Measurements from ENCODE around the gene TDP1. TPM values are rescaled to one million over a fixed set of nuclear protein-coding genes. Genes with fewer than 3 reads are reported as not detected.

Gene TDP1
- total and polyA plus RNA-seq, 9 of the 15 experiments (the other 6 are each of a cell fraction or from before 2014, with no cell fraction given): 21.4 to 41.6 (median 32.3) TPM

DNA sequence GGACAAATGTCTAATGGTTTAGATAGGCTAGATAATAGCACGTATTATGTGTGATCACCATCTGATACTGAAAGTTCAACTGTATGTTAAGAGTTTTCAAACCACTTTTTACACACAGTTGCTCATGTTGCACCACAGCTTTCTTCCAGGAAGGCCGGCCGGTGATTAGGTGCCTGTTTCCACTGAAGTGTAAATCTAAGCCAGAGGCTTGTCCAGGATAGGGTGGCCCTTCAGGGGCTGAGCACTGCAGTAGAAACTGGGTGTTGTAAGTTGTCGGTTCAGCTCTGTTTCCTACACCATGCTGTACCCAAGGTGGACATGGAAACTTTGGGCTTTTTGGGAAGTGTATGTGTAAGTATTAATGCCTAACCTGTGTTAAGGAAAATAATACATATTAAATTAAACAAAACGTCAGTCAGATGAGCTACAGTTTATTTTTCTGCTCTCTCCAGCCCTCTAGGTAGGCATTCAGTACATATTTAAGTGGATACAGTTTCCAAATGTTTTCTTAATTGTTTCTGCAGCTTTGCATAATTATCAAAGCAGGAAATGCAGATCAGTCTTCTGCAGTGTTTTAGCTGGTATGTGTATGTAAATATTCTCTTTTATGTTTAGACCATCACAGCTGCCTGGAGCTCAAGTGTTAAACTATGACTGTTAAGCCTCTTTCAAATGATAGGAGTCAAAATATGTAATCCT lies 30.9 kb downstream of the TDP1 start:
- in situ Hi-C loops (cut with MboI): no loop called here
- H3K27ac ChIP-seq (ENCODE audit: extremely low read depth, low read depth, low read length): no peak overlapping the region
- H2AFZ ChIP-seq (ENCODE audit: low read depth, low read length): no peak overlapping the region
- FAIRE-seq: no peak
- H3K9me1 ChIP-seq (ENCODE audit: control insufficient read depth, insufficient read depth, low read length): no peaks in the 10 kb centered on the region
- no peak for ATAC-seq
- H4K20me1 ChIP-seq (replicated peaks; ENCODE audit: control insufficient read depth, insufficient read depth, low read length): no peaks in the 10 kb centered on the region
- H3K27me3 ChIP-seq (ENCODE audit: control insufficient read depth in 2 of 2, insufficient read depth in 2 of 2, low read length in 2 of 2): no peaks in the 10 kb centered on the region
- no peak overlapping the region for H3K4me3 ChIP-seq
- no peak for DNase-seq (ENCODE audit: extremely low read depth in 1 of 4, low spot score in 3 of 4)
- peaks cover 57% of the 10 kb centered on the region for H3K36me3 ChIP-seq (ENCODE audit: control insufficient read depth, insufficient read depth, low read length)
- ChIA-PET POLR2A (no interaction called here), CTCF (ENCODE audit: low intra/inter-chr PET ratio) (no interaction called here)
- intact Hi-C loops (cut with micrococcal nuclease): no loop called here
- no peaks in the 10 kb centered on the region for H3K9me3 ChIP-seq (replicated peaks; ENCODE audit: control insufficient read depth, insufficient read depth, low read depth, low read length)
- no peaks in the 10 kb centered on the region for H3K79me2 ChIP-seq (ENCODE audit: control insufficient read depth, insufficient read depth, low read length)
- 77% methylated on average over 5 of the region's 5 CpGs for WGBS (ENCODE audit: insufficient coverage, low coverage, missing lambda C conversion rate)
- no peaks in the 10 kb centered on the region for H3K4me1 ChIP-seq (replicated peaks in 1 of 2; ENCODE audit: control insufficient read depth in 2 of 2, insufficient read depth in 2 of 2, low read length in 2 of 2)
- TF ChIP-seq TARDBP (IDR thresholded peaks at IDR 0.05): no peak
- no peak for TF ChIP-seq ADNP (tag; IDR thresholded peaks at IDR 0.05)
- TF ChIP-seq, protein P1, sequence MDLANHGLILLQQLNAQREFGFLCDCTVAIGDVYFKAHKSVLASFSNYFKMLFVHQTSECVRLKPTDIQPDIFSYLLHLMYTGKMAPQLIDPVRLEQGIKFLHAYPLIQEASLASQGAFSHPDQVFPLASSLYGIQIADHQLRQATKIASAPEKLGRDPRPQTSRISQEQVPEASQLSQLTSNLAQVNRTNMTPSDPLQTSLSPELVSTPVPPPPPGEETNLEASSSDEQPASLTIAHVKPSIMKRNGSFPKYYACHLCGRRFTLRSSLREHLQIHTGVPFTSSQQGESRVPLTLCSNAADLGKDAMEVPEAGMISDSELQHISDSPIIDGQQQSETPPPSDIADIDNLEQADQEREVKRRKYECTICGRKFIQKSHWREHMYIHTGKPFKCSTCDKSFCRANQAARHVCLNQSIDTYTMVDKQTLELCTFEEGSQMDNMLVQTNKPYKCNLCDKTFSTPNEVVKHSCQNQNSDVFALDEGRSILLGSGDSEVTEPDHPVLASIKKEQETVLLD (IDR thresholded peaks at IDR 0.05): no peak
- TF ChIP-seq, protein P2, sequence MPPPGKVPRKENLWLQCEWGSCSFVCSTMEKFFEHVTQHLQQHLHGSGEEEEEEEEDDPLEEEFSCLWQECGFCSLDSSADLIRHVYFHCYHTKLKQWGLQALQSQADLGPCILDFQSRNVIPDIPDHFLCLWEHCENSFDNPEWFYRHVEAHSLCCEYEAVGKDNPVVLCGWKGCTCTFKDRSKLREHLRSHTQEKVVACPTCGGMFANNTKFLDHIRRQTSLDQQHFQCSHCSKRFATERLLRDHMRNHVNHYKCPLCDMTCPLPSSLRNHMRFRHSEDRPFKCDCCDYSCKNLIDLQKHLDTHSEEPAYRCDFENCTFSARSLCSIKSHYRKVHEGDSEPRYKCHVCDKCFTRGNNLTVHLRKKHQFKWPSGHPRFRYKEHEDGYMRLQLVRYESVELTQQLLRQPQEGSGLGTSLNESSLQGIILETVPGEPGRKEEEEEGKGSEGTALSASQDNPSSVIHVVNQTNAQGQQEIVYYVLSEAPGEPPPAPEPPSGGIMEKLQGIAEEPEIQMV (tag; conservative IDR thresholded peaks at IDR 0.05; ENCODE audit: low read depth): no peak
- no peak for TF ChIP-seq ZNF699 (CRISPR knock-in tag; IDR thresholded peaks at IDR 0.05; ENCODE audit: insufficient replicate concordance)
- no TSS peak for BruUV-seq (replicated peaks)
- H3K4me2 ChIP-seq (ENCODE audit: insufficient read depth, low read length): no peak overlapping the region
- H3K9ac ChIP-seq (ENCODE audit: insufficient read depth in 1 of 2, low read depth in 2 of 2, low read length in 2 of 2): no peak overlapping the region
